HuH-7 (cell line): ENCODE results near the gene ZNF385A.
"Not testable (repeated sequence)": the region's sequence is repeated elsewhere in the genome, so short reads cannot be mapped to it uniquely, and the experiment has no call there.

Source experiments
- DNase-seq: peaks from one replicate; pipeline ENCODE4 v3.0.0; 2011; ENCODE audit warnings: low spot score

ZNF385A gene

GRCh38 chr12:54325442-54326109 is 59.0 kb downstream of the ZNF385A start:
- DNase-seq: not testable (repeated sequence)

GRCh38 chr12:54324617-54325441 is 59.7 kb downstream of the ZNF385A start, which contains the start of gene COPZ1:
Gene COPZ1 (plus strand): TSS chr12:54325131. CDS start chr12:54325164, 33 bp downstream.
- peak; percentile 82 for DNase-seq

- no peak for DNase-seq
Measured at GRCh38 chr12:54321363-54321762, 63.2 kb downstream of the ZNF385A start.
